T47D (cell line): ENCODE measurements around the gene PAXX.

Experiments
- DNase-seq, 2 experiments: peaks; one replicate each; pipeline versions ENCODE4 v3.0.0 to v3.0.0-alpha.2; 2011 to 2012; ENCODE audit warnings: low read depth in 1 of 2, low spot score in 1 of 2
- JUND ChIP-seq: IDR thresholded peaks from 2 replicates; pipeline ENCODE4 v1.6.1; 2012; ENCODE audit warnings: low read depth
- in situ Hi-C: cut with HindIII; loops from 2 replicates; pipeline ENCODE4 v1.10.0; 2016; ENCODE audit warnings: low sequenced_read_pairs, low pct_unique_long_range_greater_than_20kb

Gene PAXX

DNA sequence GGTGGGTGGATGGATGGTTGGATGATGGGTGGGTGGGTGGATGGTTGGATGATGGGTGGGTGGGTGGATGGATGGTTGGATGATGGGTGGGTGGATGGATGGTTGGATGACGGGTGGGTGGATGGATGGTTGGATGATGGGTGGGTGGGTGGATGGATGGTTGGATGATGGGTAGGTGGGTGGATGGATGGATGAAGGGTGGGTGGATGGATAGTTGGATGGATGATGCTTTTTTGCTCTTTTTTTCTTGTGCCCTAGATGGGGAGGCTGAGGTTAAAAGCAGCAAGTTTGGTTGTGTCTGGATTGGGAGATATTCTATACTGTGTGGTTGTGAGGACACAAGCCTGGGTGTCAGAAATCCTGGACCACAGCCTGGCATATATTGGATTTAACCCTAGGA is 34.8 kb upstream of the PAXX start:
- no peak for DNase-seq
- in situ Hi-C loops: no loop called here
- no peak for TF ChIP-seq JUND

DNA sequence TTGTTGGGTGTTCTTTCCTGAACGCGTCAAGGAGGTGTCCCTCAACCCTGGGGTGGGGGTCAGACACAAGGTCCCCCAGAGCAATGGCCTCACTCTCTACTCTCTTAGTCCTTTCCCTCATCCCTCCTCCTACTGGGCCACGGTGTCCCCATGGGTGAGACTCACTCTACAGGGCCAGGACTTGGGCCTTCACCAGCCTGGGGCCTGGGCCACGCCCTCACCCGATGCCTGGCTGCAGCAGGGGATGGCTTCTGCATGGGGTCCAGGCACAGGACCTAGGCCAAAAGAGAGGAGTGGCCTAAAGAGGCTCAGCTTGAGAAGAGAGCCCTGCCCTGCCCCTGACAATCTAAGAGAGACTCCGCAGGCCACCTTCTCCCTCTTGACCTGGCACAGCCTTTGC is 34.3 kb upstream of the PAXX start:
- in situ Hi-C loops: no loop called here
- DNase-seq: no peak
- no peak for TF ChIP-seq JUND

DNA sequence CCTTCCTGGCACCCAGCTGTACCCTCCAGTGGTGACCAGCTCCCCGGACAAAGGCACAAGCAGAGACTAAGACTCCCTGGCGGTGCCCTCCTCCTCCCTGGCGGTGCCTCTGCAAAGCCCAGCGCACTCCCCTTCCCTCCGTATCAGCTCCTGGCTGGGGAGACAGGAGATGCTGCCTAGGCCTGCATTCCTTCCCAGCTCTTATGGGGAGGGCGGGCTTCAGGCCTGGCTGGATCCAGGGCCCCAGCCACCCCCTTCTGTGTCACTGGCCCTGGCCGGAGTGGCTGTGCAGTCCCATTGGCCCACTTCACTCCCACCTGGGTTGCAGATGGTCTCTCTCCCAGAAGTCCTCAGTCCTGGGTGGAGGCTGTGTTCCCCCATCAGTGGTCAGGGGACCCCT is 33.7 kb upstream of the PAXX start:
- no peak for TF ChIP-seq JUND
- no peak for DNase-seq
- in situ Hi-C loops: no loop called here

DNA sequence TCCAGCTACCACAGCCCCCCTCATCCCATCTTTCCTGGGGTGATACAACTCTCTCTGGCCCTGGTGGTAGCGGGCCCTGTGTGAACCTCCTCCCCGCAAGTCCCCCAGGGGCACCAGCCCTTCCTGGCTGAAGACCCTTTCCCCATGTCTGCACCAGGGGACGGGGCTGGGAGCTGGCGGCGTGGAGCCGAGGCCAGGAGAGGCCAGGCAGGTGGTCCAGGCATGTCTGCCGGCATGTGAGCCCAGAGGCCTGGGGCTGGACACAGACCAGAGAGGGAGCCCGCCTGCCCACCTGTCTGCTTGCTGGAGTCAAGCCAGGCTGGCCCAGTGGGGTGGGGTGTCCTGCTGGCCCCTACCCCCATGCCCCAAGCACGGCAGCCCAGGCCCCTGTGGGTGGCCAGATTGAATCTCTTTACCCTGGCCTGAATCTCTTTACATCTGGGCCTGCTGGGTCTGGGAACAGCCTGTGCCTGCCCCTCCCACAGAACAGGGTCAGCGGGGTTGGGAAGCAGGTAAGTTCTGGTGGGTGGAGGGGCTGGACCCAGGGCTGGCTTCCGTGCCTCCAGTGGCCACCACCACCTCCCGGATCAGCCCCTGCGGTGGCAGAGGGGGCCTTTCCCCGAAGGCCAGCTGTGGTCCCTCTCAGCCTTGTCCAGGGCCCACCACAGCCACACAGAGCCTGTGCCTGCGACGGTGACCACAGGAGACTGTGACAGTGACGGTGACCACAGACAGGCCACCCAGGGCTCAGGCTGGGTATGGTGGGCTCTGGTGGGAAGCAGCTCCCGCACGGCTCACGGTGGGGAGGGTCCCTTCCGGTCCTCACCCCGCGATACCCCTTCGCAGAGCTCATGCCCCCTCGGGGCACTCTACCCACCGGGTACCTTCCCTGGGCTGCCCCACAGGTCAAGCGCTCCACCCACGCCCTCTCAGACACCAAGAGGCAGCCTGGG is 33.0 kb upstream of the PAXX start:
- in situ Hi-C loops: no loop called here
- no peak for DNase-seq
- TF ChIP-seq JUND: no peak

DNA sequence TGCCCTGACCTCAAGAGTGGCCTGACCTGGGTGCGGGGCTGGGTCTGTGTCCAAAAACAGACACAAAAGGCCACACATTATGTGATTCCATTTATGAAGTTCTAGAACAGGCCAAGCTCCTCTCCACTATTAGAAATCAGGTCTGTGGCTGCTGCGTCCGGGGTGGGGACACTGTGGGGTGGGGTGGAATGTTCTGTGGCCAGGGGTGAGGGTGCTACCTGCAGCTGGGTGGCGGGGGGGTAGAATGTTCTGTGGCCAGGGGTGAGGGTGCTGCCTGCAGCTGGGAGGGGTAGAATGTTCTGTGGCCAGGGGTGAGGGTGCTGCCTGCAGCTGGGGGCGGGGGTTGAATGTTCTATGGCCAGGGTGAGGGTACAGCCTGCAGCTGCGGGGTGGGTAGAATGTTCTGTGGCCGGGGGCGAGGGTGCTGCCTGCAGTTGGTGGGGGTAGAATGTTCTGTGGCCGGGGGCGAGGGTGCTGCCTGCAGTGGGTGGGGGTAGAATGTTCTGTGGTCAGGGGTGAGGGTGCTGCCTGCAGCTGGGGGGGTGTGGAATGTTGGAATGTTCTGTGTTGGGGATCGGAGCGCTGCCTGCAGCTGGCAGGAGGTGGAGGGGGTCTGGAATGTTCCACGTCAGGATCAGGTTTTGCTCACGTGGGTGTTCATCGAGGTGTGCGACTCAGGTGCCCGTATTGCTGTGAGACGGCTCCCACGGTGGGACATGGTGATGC is 31.8 kb upstream of the PAXX start:
- no peak for DNase-seq
- TF ChIP-seq JUND: no peak
- in situ Hi-C loops: no loop called here

DNA sequence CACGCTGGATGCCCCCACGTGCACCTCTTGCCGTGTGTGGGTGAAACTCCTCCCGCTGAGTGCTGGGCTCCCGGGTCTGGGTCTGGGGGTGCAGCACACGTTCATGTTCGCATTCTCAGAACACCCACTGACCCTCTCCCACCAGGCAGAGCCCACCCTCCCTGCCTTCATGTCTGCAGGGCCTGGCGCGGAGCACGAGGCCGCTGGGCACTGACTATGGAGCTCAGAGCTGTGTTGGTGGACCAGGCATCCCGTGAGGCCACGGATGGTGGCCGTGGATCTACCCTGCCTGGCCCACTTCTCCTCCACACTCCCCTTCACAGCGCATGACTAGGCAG is 31.3 kb upstream of the PAXX start:
- no peak for TF ChIP-seq JUND
- in situ Hi-C loops: no loop called here
- no peak for DNase-seq

DNA sequence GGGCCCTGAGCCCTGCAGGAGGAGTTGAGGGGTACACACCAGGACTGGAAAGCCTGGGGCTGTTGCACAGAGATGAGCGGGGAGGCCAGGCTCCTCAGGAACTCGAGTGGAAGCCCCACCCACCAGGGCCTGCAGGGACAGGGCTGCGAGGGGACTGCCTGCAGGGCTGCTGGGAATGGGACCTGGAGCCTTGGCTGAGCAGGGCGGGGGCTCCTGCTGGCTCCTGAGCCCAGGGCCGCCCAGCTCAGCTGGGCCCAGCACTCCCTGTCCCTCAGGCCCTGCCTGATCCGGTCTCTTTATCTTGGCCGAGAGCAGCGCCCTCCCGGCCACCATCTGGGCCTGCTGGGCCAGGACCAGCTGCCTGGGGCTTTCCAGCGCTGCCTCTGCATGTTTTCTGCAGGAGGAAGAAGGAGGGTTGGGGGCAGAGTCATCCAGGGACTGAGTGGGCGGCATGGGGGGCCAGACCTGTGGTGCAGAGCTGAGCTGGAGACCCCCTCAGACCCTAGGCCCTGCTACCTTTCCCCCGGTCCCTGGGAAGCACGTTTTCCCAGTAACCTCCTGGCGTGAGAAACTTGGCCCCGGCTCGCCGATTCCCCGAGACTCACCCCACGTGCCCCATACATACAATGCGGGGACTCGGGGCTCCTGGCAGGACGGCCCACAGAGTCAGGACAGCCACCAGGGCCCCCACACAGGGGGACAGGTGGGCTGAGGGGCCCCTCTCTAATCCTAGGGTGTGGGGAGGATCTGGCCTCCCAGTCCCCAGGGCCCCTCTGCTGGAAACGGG is 30.8 kb upstream of the PAXX start:
- DNase-seq: no peak
- TF ChIP-seq JUND: no peak
- in situ Hi-C loops: no loop called here

DNA sequence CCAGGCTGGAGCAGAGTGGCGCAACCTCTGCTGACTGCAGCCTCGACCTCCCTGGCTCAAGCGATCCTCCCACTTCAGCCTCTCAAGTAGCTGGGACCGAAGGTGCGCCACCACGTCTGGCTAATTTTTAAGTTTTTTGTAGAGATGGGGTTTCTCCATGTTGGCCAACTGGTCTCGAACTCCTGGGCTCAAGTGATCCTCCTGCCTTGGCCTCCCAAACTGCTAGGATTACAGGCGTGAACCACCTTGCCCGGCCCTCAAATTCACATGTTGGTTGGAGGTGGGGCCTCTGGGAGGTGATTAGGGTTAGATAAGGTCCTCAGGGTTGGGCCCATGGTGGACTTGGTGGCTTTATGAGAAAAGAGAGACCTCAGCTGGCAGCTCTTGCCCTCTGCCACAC is 30.1 kb upstream of the PAXX start:
- in situ Hi-C loops: no loop called here
- no peak for TF ChIP-seq JUND
- DNase-seq: no peak

DNA sequence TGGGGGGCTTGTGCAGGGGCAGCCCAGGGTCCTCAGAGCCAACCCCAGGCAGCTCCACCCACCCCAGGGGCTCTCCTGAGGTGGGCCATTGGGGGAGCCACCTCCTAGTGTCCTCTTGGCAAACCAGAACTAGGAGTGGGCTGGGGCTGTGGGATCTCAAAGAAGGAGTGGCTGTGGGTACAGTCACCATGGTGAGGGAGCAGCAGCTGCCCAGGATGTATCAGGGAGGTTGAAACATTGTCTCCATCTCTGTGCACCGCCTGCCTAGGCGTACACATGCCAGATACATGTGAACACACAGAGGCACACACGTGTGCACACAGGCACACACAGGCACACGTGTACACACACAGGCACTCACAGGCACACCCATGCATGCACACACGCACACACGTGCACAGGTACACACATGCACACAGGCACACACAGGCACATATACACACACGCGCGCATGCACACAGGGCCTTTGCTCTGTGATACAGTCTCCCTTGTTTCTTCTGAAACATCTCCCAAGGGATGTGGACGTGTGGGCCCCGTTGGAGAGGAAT is 29.4 kb upstream of the PAXX start:
- no peak for TF ChIP-seq JUND
- in situ Hi-C loops: no loop called here
- DNase-seq: no peak

DNA sequence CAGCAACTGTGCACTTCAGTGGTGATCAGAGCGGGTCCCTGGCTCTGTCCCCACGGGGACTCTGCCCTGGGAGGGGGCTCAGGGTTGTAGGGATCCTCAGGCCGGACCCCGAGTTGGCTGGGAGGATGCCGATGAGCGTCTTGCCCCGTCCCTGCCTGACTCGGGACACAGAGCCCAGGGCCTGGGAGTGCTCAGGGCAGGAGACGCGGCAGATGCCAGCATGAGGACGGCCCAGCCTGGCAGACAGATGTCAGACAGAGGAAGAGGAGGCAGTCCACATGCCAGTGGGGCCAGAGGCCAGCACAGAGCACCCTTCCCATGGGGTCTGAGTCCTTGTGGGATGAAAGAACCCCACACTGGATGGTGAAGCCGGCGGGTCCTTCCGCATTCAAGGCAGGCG is 28.9 kb upstream of the PAXX start:
- in situ Hi-C loops: no loop called here
- no peak for TF ChIP-seq JUND
- no peak for DNase-seq

DNA sequence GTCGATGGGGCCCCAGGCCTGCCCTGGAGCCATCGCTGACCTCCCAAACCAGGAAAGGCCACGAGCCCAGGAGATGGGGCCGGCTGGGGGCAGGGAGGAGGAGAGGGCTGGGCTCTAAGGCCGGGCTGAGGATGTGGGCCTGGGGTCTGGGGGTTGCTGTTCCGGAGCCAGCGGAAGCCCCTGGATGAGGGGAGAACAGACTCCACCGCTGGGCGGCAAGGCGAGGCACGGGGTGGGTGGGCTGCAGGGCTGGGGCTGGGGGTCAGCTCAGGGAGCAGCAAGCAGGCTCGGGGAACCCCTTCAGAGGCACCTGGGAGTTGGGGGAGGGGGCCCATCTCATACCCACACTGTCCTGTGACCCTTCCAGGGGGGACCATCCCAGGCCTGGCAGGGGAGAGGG is 28.5 kb upstream of the PAXX start:
- no peak for DNase-seq
- no peak for TF ChIP-seq JUND
- in situ Hi-C loops: no loop called here

DNA sequence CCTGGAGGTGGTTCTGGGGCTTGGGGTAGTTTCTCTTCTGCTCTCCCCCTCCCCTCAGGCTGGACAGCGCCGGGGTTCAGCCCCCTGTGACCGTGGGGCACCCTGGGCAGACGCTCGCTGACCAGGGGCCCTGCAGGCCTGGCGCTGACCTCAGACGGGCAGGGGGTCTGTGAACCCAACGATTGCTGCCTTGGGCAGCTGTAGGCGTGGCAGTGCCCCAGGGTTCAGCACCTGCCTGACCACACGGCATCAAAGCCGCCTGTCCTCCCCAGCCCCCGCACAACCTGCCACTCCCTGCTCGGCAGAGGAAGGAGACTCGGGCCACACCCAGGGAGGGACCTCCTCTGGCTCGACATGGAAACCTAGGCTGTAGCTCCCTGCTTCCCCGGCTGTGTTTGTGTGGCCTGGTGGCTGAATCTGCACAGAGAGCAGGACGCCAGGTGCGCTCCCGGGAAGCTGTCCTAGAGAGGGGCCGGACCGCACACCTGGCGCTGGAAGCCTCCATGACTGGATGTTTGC is 28.0 kb upstream of the PAXX start:
- DNase-seq: no peak
- in situ Hi-C loops: no loop called here
- no peak for TF ChIP-seq JUND
